NCI-H345 (cell line): Measurements from ENCODE around the gene GLDC.
"Not testable (repeated sequence)": the region's sequence is repeated elsewhere in the genome, so short reads cannot be mapped to it uniquely, and the experiment has no call there.

Source experiments
- DNase-seq: peaks from one replicate; lab custom pipeline; 2025; lab: John Stamatoyannopoulos, UW

The GLDC gene

GRCh38 chr9:6645355-6646292 lies at the start of gene GLDC:
GLDC (minus strand) TSS chr9:6645729; CDS start chr9:6645499, 230 bp downstream.
- peak; percentile 93 for DNase-seq

- no peak for DNase-seq
Observed at GRCh38 chr9:6692881-6693361, 47.4 kb upstream of the GLDC start.

GRCh38 chr9:6692433-6692832 lies 46.9 kb upstream of the GLDC start:
- no peak for DNase-seq

GRCh38 chr9:6690675-6691070 lies 45.1 kb upstream of the GLDC start:
- not testable (repeated sequence) for DNase-seq

- no peak for DNase-seq
Observed at GRCh38 chr9:6689893-6690674, 44.6 kb upstream of the GLDC start.

GRCh38 chr9:6687180-6687579 lies 41.7 kb upstream of the GLDC start:
- DNase-seq: no peak

- no peak for DNase-seq
Observed at GRCh38 chr9:6686396-6686795, 40.9 kb upstream of the GLDC start.

GRCh38 chr9:6681957-6682501 lies 36.5 kb upstream of the GLDC start:
- no peak for DNase-seq

GRCh38 chr9:6681147-6681956 lies 35.8 kb upstream of the GLDC start:
- peak; percentile 96 for DNase-seq

GRCh38 chr9:6680797-6681146 lies 35.2 kb upstream of the GLDC start:
- DNase-seq: peak; percentile 68

GRCh38 chr9:6677803-6678202 lies 32.3 kb upstream of the GLDC start:
- DNase-seq: no peak

- no peak for DNase-seq
Observed at GRCh38 chr9:6676254-6676921, 30.9 kb upstream of the GLDC start.

GRCh38 chr9:6675268-6675667 lies 29.7 kb upstream of the GLDC start:
- no peak for DNase-seq

GRCh38 chr9:6673326-6674025 lies 27.9 kb upstream of the GLDC start:
- no peak for DNase-seq

- no peak for DNase-seq
Observed at GRCh38 chr9:6672118-6672517, 26.6 kb upstream of the GLDC start.

GRCh38 chr9:6671416-6671815 lies 25.9 kb upstream of the GLDC start:
- DNase-seq: no peak

GRCh38 chr9:6669881-6670280 lies 24.4 kb upstream of the GLDC start:
- no peak for DNase-seq

- DNase-seq: peak; percentile 37
Observed at GRCh38 chr9:6667633-6668280, 22.2 kb upstream of the GLDC start.

GRCh38 chr9:6667080-6667479 lies 21.6 kb upstream of the GLDC start:
- no peak for DNase-seq

GRCh38 chr9:6665628-6666027 lies 20.1 kb upstream of the GLDC start:
- DNase-seq: no peak
